Measurements from ENCODE around the gene CCR4.

DNA sequence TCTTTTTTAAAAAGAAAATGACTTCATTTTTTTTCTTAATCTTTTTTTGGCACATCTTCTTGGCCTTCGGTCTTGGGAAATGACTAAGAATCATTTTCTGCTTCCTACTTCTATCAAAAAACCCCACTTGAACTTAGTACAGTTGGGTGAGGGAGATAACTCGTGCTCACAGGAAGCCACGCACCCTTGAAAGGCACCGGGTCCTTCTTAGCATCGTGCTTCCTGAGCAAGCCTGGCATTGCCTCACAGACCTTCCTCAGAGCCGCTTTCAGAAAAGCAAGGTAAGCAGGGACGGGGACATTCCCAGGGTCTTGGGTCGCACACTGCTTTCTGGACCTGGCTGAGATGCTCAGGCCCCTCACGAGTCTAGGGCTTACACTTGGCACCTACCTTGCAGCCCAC is at the start of gene CCR4:
- no peak for TF ChIP-seq ESRRA (CRISPR knock-in tag; IDR thresholded peaks at IDR 0.05; ENCODE audit: borderline replicate concordance)
- TF ChIP-seq, protein P1, sequence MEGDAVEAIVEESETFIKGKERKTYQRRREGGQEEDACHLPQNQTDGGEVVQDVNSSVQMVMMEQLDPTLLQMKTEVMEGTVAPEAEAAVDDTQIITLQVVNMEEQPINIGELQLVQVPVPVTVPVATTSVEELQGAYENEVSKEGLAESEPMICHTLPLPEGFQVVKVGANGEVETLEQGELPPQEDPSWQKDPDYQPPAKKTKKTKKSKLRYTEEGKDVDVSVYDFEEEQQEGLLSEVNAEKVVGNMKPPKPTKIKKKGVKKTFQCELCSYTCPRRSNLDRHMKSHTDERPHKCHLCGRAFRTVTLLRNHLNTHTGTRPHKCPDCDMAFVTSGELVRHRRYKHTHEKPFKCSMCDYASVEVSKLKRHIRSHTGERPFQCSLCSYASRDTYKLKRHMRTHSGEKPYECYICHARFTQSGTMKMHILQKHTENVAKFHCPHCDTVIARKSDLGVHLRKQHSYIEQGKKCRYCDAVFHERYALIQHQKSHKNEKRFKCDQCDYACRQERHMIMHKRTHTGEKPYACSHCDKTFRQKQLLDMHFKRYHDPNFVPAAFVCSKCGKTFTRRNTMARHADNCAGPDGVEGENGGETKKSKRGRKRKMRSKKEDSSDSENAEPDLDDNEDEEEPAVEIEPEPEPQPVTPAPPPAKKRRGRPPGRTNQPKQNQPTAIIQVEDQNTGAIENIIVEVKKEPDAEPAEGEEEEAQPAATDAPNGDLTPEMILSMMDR (IDR thresholded peaks at IDR 0.05) = no peak
